HG03575 (cell line): ENCODE data around the gene RMDN3.

Experiments
- ATAC-seq: cut with Tn5 transposase; IDR thresholded peaks from one replicate; pipeline ENCODE4 v1.9.1; 2021; ENCODE audit not compliant: unreplicated experiment, insufficient number of reproducible peaks, low FRiP score; ENCODE audit errors: extremely low read depth

Gene RMDN3

GRCh38 chr15:40755812-40756208 is 756 bp upstream of the RMDN3 start:
- no peak for ATAC-seq

GRCh38 chr15:40754574-40754882 is 526 bp downstream of the RMDN3 start:
- no peak for ATAC-seq

- no peak for ATAC-seq
Observed at GRCh38 chr15:40751745-40752144, 3.3 kb downstream of the RMDN3 start.

- no peak for ATAC-seq
Observed at GRCh38 chr15:40750885-40751284, 4.2 kb downstream of the RMDN3 start.

GRCh38 chr15:40749151-40749630 is 5.9 kb downstream of the RMDN3 start:
- no peak for ATAC-seq

- no peak for ATAC-seq
Observed at GRCh38 chr15:40747685-40748631, 7.1 kb downstream of the RMDN3 start.

- no peak for ATAC-seq
Observed at GRCh38 chr15:40746916-40747418, 8.1 kb downstream of the RMDN3 start.

GRCh38 chr15:40744815-40745152 is 10.3 kb downstream of the RMDN3 start:
- ATAC-seq = no peak

GRCh38 chr15:40743921-40744814 is 10.9 kb downstream of the RMDN3 start:
- ATAC-seq = no peak

GRCh38 chr15:40743485-40743901 is 11.6 kb downstream of the RMDN3 start:
- no peak for ATAC-seq

GRCh38 chr15:40739854-40740253 is 15.2 kb downstream of the RMDN3 start:
- no peak for ATAC-seq

- no peak for ATAC-seq
Observed at GRCh38 chr15:40739047-40739446, 16.0 kb downstream of the RMDN3 start.

GRCh38 chr15:40737048-40737447 is 18.0 kb downstream of the RMDN3 start:
- no peak for ATAC-seq

GRCh38 chr15:40736575-40736974 is 18.5 kb downstream of the RMDN3 start:
- ATAC-seq = no peak

GRCh38 chr15:40731034-40731433 is 24.0 kb downstream of the RMDN3 start:
- no peak for ATAC-seq

GRCh38 chr15:40723919-40724318 is 31.1 kb downstream of the RMDN3 start:
- ATAC-seq = no peak

- no peak for ATAC-seq
Observed at GRCh38 chr15:40722934-40723333, 32.1 kb downstream of the RMDN3 start.

- ATAC-seq = no peak
Observed at GRCh38 chr15:40722354-40722753, 32.7 kb downstream of the RMDN3 start.

- no peak for ATAC-seq
Observed at GRCh38 chr15:40721701-40722100, 33.4 kb downstream of the RMDN3 start.

- ATAC-seq = no peak
Observed at GRCh38 chr15:40716165-40716564, 38.9 kb downstream of the RMDN3 start.
